Measurements from ENCODE around the gene HSD17B12.

Gene HSD17B12

DNA sequence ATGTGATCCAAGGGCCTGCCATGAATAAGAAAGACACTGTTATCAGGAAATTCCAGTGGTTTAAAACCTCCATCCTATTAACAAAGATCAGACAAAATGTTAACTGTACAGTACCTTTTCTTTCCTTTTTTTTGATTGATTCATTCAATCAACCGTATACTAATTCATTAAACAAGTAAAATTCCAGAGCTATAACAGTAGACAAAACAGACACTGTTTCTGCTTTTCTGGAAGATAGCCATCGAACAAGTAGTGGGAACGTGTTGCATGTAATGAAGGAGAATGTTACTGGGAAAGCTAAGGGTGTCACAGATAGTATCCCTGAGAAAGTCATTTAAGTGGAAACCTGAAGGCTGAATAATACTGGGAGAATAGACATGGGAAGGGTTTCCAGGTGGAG, 126.4 kb downstream of the HSD17B12 start:
- DNase-seq (ENCODE audit: low read depth in 2 of 2), result no peak

DNA sequence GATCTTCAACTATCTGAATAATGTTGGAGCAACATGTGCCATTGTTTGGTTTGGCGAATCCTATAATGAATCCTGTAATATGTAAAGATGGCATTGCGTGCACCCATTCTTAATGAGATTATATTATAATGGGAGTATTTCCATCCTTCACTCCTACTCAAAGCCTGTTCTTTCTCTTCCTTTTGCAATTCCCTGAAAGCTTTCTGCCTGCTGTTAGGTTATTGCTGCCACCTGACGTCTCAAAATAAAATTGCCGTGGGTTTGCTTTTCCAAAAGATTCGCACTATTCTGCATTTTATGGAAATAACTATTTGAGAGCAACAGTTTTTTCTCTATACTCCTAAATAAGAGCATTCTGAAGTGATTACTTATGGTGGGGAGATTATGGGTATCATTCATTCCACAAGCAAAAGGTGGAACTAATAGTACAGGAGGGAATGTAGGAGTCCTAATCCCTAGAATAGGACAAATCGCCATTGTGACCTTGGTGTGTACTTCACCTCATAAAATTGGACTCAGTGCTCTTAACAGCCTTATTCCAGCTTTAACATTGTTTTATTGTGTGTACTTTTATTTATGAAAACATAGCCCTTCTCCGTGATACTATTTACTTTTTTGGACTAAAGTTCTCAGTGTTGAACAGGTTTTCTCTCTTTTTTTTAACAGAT, 130.5 kb downstream of the HSD17B12 start:
- no peak for DNase-seq (ENCODE audit: low read depth in 2 of 2)

DNA sequence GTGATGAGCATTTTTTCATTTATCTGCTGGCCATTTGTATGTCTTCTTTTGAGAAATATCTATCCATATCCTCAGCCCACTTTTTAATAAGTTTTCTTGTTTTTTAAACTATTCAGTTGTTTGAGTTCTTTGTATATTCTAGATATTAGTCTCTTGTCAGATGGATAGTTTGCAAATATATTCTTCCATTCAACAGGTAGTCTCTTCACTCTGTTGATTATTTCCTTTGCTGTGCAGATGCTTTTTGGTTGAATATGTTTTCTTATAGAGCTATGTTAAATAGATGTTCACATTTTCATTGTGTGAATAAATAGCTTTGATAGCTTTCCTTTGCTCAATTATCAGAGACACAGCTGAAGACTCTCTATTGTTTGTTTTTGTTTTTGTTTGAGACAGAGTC, 131.9 kb downstream of the HSD17B12 start:
- no peak for DNase-seq (ENCODE audit: low read depth in 2 of 2)

DNA sequence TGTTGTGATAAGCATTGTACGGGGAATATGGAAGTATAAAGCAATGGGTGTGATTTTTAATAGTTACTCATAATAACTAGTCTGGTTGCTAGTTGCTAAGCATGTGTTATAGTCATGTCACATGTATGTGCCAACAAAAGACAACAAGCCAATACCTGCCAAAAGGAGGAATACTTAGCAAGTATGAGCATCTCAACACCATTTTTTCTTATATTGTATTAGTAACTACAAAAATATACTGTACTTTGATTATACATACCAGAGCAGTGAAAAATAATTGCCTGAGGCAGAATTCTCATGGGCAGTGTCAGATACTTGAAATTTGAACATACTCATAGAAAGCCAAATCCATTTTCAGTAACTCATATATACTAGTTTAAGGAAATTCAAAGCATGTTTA, 137.7 kb downstream of the HSD17B12 start:
- no peak for DNase-seq (ENCODE audit: low read depth in 2 of 2)

DNA sequence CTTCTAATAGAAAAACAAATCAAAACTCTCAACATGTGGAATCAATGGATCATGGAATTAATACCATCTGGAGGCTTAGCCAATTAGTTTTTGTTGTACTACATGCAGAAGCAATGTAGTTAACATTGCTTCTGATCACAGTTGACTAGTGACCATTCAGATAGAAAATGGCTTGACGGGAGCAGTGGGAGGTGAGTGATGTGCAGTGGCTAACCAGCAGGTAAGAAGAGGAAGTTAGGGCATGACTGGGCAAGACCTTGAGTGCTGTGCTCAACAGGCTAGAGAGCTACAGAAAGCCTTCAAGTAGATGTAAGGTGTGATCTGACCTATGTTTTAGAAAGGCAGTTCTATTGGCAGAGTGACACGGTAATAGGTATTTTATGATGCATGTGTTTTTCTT, 139.4 kb downstream of the HSD17B12 start:
- no peak for DNase-seq (ENCODE audit: low read depth in 2 of 2)

DNA sequence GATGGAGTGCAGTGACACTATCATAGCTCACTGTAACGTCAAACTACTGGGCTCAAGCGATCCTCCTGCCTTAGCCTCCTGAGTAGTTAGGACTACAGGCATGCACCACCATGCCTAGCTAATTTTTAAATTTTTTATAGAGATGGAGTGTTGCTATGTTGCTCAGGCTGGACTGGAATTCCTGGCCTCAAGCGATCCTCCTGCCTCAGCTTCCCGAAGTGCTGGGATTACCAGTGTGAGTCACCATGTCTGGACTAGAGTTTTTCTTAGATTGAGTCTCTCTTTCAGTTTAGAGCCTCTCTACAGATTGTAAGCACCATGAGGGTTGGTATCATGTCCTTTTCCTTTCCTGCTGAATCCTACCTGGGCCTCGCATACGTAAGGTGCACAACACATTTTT, 142.8 kb downstream of the HSD17B12 start:
- no peak for DNase-seq (ENCODE audit: low read depth in 2 of 2)

DNA sequence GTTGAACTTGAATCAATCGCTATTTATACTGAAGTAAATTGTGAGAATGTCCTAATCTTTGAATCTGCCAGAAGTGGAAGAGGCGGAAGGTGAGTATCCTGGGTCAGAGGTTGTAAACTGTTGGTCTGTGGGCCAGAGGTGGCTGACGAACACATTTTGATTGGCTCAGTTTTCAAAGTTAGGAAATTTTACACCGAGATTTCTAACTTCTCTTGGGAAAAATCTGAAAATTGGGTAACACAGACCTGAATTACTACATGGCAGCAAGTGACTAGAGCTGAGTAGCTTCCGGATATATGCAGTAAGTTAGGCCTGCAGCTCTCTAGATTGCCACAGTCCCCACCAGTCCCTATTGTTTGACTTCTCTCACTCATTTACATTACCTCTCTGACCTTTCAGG, 143.3 kb downstream of the HSD17B12 start:
- DNase-seq (ENCODE audit: low read depth in 2 of 2), result no peak

DNA sequence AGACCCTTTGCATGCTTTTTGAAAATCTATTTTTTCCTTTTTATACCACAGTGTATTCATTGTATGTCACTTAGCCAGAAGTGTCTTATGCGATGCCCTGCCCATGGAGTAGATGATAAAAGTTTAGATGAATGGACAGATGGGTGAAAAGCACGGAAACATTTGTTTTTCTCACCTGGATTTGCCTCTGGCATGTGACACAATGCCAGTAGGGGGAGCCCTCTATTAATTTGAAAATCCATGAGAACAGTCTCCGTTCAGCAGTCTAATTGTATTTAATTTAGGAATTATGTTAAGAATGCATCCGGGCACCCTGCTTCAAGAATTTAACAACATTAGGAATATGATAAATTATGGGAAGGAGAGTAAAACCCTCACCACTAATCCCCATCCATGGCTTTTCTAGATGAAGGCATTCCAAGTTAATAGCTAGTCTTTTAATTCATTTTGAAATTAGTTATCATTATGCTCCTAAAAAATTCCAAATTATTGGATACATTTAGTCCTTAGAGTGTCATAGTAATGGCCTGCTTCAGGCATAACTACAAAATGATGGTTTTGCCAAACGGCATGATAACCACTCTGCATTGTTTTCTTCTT, 144.8 kb downstream of the HSD17B12 start:
- DNase-seq (ENCODE audit: low read depth in 2 of 2), result no peak

DNA sequence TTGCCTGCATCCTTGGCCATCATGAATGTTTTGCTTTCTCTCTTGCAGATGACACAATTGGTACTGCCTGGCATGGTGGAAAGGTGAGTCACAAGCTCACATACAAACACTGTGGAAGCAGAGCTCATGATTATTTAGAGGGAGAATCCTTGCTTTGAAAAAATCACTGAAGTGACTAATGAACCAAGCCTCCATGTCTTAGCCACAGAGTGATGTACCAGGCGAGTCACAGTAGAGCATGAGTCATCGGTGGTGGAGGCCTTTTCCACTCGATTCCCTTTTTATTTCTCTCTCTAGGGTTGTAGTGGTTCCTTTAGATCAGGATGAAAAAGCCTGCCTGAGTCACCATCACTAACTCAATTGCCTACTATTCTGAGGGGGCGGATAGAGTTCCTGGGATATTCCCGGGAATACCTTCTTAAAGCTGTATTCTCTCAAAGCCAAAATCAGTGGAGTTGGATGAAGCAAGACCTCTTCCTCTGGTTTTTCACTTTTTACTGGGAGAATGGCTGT, 150.4 kb downstream of the HSD17B12 start:
- peak; percentile 98 for DNase-seq (ENCODE audit: low read depth in 2 of 2)

DNA sequence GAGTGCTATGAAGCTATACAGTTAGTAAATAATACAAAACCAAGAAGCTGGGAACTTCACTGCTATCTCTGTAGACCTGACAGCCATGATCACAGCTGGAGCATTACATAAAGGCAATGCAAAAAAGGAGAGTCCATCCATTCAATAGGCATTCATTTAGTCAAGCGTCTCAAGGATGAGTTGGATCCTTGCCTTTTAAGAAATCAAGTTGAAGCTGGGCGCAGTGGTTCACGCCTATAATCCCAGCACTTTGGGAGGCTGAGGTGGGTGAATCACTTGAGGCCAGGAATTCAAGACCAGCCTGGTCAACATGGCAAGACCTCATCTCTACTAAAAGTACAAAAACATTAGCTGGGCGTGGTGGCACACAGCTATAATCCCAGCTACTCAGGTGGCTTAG, 152.0 kb downstream of the HSD17B12 start:
- DNase-seq (ENCODE audit: low read depth in 2 of 2), result no peak

DNA sequence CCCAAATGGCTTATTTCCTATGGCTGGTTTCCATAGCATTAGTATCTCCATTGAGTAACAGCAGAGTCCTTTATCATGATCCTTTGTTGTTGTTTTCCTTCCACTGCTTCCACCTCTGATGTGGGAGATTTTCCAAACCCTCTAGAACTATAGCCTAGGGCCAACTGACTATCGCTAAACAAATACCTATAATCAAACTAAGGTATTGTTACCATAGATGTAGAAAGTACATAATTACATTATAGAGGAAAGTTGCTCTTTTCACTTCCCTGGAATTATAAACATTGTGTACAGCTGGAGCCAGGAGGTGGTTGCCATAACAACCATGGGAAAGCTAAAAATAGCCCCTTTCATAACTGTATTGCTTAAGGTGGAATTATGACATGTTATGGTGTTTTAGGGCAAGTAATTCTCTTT, 153.1 kb downstream of the HSD17B12 start:
- DNase-seq (ENCODE audit: low read depth in 2 of 2), result peak; percentile 25 to 29

DNA sequence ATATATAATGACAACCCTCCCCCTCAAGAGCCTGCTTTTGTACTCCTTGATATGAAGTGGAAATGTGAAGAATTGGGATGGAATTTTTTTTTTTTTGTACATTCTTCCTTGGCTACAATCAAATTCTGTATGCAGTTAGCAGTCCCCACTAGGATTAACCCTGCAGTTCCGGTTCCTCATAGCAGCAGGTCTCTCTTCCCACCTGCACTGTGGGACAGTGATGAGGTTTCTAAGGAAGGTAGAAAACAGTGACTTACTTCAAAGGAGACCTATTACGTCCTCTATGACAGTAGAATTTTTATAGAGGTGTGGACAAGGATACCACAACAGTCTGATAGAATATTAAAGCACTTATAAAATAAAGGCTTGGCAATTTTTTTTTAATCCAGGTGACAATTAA, 153.7 kb downstream of the HSD17B12 start:
- no peak for DNase-seq (ENCODE audit: low read depth in 2 of 2)

DNA sequence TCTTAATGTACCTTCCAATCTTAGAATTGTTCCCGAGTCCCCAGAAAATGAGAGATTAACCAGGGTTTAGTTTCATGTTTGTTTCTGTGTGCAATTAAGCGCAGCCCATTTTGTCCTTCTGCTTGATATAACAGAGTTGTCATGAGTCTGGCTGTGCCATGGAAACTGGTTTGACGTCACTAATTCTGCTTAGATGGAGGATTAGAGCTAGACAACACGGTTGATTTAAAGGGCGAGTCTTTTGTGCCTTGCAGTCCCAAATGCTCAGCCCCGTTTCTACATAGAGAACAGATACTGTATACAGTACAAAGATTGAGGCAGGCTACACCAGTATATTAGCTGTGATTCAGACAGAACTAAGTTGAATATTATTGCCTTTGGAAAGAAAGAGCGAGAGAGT, 154.6 kb downstream of the HSD17B12 start:
- no peak for DNase-seq (ENCODE audit: low read depth in 2 of 2)

DNA sequence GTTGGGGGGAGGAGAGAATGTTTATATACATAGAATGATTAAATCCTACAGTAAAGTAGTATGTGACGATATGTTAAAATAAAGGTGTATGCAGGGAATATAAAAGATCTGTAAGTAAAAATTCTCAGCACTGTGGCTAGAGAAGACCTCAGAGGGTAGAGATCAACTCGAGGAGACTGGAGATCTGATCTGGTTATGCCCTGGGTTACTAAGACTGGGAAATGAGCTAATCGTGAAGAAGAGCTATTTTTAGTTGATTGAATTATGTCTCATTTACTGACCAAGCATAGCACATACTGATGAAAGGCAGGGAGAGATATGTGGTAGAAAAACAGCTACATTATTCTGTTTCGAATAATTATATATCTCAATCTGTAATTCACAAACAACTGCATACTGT, 157.3 kb downstream of the HSD17B12 start:
- DNase-seq (ENCODE audit: low read depth in 2 of 2), result no peak

DNA sequence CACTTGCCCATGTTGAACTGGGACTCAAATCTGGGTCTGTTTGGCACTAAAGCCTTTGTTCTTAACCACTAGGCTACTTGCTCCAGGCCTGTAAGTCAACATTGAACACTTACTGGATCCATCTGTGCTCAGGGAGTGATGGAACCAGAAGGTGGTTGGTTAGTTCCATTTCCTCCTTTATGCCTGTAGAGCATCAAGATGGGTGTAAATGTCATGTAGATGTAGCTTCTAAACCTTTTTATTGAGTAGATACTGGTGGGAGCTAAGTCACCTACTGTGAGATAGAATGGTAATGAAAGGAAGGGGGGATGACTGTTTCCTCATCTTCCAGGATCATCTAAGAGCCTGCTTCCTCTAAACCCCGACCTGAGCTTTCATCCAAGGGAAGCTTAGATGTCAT, 161.5 kb downstream of the HSD17B12 start:
- no peak for DNase-seq (ENCODE audit: low read depth in 2 of 2)

DNA sequence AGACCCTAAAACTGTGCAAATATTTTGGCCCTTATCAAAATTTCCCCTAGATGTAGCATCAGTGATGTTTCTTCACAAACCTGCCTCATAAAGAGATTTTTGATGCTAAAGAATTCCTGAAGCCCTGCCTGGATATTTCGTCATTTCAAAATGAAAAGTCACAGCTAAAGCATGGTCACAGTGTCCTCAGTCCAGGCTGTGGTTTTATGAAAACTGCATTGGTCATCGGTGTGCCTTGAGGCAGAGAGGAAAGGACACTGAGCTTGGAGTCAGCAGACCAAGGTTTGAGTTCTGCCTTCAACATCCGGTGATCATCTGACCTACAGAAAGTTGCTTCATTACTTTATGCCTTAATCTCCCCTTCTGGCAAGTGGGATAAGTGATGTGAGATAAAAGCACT, 165.3 kb downstream of the HSD17B12 start:
- DNase-seq (ENCODE audit: low read depth in 2 of 2), result no peak

DNA sequence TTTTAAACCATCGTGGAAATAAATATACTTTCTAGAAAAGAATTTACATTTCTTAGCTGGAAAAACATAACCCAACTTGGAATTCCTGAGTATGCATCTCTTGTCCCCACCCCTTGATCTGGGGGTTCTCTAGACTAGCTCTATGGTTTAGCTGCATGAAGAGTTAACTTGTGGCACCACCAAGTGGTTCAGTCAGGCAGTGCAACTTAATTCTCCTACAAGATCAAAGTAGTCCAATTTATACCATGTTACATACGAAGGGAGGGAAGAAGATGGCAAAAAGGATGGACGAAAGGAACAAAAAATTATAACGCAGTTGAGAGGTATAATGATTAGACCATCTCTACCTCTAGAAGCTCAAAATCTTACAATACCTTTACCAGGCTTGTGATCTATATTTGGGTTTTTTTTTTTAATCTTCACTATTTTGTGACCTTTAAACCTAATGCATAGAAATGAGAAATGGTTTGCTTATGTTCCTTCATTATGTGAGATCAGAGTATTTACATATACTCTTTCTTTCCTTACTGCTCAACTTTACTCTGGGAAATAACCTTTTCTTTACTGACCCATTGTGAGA, 171.6 kb downstream of the HSD17B12 start:
- peak; percentile 61 to 64 for DNase-seq (ENCODE audit: low read depth in 2 of 2)

DNA sequence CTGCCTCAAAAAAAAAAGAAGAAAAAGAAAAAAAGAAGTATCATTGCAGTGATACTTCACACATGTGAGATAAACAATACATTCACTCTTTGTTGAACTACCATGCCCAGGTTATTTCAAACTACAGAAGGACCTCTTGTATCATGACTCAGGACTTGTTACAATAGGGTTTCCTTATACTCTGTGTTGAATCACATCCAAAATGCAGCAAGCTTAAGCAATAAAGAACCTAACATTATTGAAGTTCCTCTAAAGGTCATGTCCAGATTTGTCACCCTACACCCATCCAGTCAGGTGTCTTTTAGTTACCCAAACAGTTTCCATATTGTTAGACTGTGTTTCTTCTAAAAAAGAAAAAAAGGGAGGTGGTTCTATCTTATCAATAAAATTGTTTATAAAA, 173.2 kb downstream of the HSD17B12 start:
- no peak for DNase-seq (ENCODE audit: low read depth in 2 of 2)

DNA sequence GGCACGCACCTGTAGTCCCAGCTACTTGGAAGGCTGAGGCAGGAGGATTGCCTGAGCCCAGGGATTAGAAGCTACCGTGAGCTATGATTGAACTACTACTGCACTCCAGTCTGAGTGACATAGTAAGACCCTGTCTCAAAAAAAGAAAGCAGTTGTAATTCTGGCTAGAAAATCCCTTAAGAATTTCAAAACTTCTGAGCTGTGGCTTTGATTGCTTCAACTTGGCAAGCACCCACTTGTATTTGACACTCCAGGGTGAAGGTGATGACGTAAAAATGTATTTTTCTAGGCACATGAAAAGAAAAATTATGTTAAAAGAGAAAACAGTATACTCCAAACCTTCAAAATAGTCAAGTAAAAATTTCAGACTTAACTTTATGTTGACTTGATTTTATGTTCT, 176.5 kb downstream of the HSD17B12 start:
- no peak for DNase-seq (ENCODE audit: low read depth in 2 of 2)

DNA sequence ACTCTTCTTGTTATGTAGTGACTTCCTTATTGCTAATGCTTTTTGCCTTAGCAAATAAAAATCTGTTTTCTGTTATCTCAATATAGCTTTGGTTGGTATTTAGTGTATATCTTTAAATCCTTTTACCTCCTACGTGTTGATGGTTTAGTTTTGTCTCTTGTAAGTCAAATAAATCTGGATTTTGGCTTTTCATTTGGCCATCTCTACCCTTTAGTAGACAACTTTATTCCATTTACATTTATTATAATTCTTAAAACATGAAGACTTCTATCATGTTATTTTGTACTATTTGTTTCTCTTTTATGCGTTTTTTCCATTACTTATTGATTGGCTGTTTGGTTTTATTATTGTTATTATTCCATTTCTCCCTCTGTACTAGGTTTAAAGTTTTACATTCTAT, 180.6 kb downstream of the HSD17B12 start:
- DNase-seq (ENCODE audit: low read depth in 2 of 2), result no peak

DNA sequence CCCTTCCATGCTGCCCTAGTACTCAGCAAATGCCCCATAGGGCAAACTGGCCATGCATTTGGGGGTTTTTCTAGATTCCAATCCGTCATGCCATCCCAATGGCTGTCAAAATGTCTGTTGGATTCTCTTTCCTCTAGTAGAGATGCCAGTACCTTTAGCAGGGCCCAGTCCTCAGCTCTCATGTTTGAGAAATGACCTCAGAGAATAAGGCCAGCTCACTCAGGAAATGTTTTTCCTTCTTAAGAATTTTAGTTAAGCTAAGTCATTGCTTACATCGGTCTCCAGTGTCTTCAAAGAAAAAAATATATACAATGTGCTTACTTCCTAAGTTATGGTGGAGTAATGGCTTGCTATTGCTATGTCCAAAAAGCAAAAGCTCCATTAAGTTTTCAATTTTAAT, 186.0 kb downstream of the HSD17B12 start:
- no peak for DNase-seq (ENCODE audit: low read depth in 2 of 2)

DNA sequence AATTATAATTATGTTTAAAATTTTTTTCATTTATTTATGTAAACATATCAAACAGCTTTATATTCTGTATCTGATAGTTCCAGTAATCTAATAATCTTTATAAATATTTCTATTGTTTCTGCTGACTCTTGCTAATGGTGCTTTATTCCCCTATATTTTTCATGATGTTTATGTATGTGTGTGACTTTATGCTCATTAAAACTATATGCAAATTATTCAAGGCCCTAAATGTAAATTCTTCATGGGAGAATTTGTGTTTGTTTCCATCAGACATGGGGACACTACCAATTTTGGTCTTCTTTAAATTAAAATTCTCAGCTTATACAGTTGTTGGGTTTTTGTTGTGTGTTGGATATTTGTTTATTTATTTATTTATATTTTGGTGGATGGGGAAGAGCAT, 186.4 kb downstream of the HSD17B12 start:
- DNase-seq (ENCODE audit: low read depth in 2 of 2), result no peak

DNA sequence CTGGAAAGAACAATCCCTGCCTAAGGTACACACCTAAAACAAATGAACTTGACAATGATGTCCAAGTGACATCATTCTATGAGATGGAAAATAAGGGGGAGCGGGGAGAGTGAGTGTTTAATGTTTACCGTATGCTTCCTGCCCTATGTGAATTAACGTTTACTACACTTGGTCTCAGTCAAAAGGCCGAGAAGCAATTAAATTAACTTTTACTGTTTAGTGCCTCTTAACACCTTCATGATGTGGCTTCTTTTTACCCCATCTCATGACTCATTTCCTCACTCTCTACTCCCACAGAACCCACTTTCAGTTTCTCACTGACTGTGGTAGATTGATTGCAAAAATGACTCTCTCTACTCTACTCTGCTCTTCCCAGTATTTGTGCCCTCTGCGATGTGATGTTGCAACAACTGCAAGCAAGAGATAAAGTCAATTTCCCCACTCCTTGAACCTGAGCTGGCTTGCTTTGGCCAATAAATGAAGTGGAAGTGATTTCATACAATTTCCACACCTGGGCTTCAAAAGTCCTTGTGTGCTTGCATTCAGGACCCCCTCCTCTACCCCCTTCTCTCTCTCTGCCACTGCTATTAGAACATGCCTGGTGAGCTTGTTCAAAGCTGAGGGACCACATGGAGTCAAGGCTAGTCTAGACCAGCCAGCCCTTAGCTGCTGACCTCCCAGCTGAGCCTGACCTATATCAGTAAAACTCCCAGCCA, 188.5 kb downstream of the HSD17B12 start:
- DNase-seq (ENCODE audit: low read depth in 2 of 2), result peak; percentile 61 to 66
